ENCODE data around the gene ST6GALNAC6.

Gene ST6GALNAC6

GRCh38 chr9:127899128-127899943 is at the start of gene ST6GALNAC6:
Gene ST6GALNAC6, minus strand, starts transcription at chr9:127899603. Its CDS starts 1,622 bp downstream, at chr9:127897981.
- DNase-seq (ENCODE audit: insufficient read length, low spot score) = peak; percentile 73
- no peak for FAIRE-seq

GRCh38 chr9:127947841-127948710 is 48.7 kb upstream of the ST6GALNAC6 start:
- DNase-seq (ENCODE audit: insufficient read length, low spot score) (no peak), FAIRE-seq (no peak)

GRCh38 chr9:127946728-127947127 is 47.3 kb upstream of the ST6GALNAC6 start:
- no peak for DNase-seq (ENCODE audit: insufficient read length, low spot score)
- no peak for FAIRE-seq

- FAIRE-seq (no peak), DNase-seq (ENCODE audit: insufficient read length, low spot score) (no peak)
Observed at GRCh38 chr9:127945942-127946341, 46.5 kb upstream of the ST6GALNAC6 start.

GRCh38 chr9:127945338-127945737 is 45.9 kb upstream of the ST6GALNAC6 start:
- DNase-seq (ENCODE audit: insufficient read length, low spot score) = no peak
- FAIRE-seq = no peak

GRCh38 chr9:127944586-127945218 is 45.3 kb upstream of the ST6GALNAC6 start:
- FAIRE-seq (no peak), DNase-seq (ENCODE audit: insufficient read length, low spot score) (no peak)

- no peak for FAIRE-seq
Observed at GRCh38 chr9:127943731-127944144, 44.3 kb upstream of the ST6GALNAC6 start.

GRCh38 chr9:127943011-127943662 is 43.7 kb upstream of the ST6GALNAC6 start:
- FAIRE-seq (no peak), DNase-seq (ENCODE audit: insufficient read length, low spot score) (no peak)

More at GRCh38 chr9:127943731-127944144, 44.3 kb upstream of the ST6GALNAC6 start:
- DNase-seq (ENCODE audit: insufficient read length, low spot score) = peak; percentile 70

GRCh38 chr9:127942216-127943010 is 43.0 kb upstream of the ST6GALNAC6 start:
- no peak for FAIRE-seq

GRCh38 chr9:127941961-127942215 is 42.5 kb upstream of the ST6GALNAC6 start:
- DNase-seq (ENCODE audit: insufficient read length, low spot score) (no peak), FAIRE-seq (no peak)

More at GRCh38 chr9:127942216-127943010, 43.0 kb upstream of the ST6GALNAC6 start:
- DNase-seq (ENCODE audit: insufficient read length, low spot score) = peak; percentile 48

- DNase-seq (ENCODE audit: insufficient read length, low spot score) (no peak), FAIRE-seq (no peak)
Observed at GRCh38 chr9:127941062-127941960, 41.9 kb upstream of the ST6GALNAC6 start.

- FAIRE-seq (no peak), DNase-seq (ENCODE audit: insufficient read length, low spot score) (no peak)
Observed at GRCh38 chr9:127940593-127940992, 41.2 kb upstream of the ST6GALNAC6 start.

GRCh38 chr9:127938298-127938690 is 38.9 kb upstream of the ST6GALNAC6 start:
- FAIRE-seq (no peak), DNase-seq (ENCODE audit: insufficient read length, low spot score) (no peak)

GRCh38 chr9:127937388-127938297 is 38.2 kb upstream of the ST6GALNAC6 start, which contains the start of gene DPM2:
Gene DPM2, minus strand, starts transcription at chr9:127937854. Its CDS starts 34 bp downstream, at chr9:127937820.
- peak; percentile 20 for FAIRE-seq
- DNase-seq (ENCODE audit: insufficient read length, low spot score) = peak; percentile 90

GRCh38 chr9:127937056-127937387 is 37.6 kb upstream of the ST6GALNAC6 start:
- DNase-seq (ENCODE audit: insufficient read length, low spot score) (no peak), FAIRE-seq (no peak)

GRCh38 chr9:127936347-127936852 is 37.0 kb upstream of the ST6GALNAC6 start:
- FAIRE-seq = no peak
- no peak for DNase-seq (ENCODE audit: insufficient read length, low spot score)

GRCh38 chr9:127935765-127936221 is 36.4 kb upstream of the ST6GALNAC6 start:
- DNase-seq (ENCODE audit: insufficient read length, low spot score) (no peak), FAIRE-seq (no peak)

GRCh38 chr9:127934986-127935385 is 35.6 kb upstream of the ST6GALNAC6 start:
- no peak for DNase-seq (ENCODE audit: insufficient read length, low spot score)
- FAIRE-seq = no peak
